Ramos (cell line): ENCODE results near the gene CSNK1G1.
"Not testable (repeated sequence)": the region's sequence is repeated elsewhere in the genome, so short reads cannot be mapped to it uniquely, and the experiment has no call there.

Experiments used
- in situ Hi-C: fragments of 300-500 bp; cut with MboI; formaldehyde crosslinking; loops from one replicate; pipeline ENCODE4 v1.14.3; 2022; ENCODE audit warnings: low sequenced_read_pairs; ENCODE audit not compliant: unreplicated experiment

CSNK1G1 gene

GRCh38 chr15:64289550-64289949, 66.4 kb downstream of the CSNK1G1 start:
- in situ Hi-C loops: no loop called here

GRCh38 chr15:64288999-64289398, 67.0 kb downstream of the CSNK1G1 start:
- in situ Hi-C loops: no loop called here

DNA sequence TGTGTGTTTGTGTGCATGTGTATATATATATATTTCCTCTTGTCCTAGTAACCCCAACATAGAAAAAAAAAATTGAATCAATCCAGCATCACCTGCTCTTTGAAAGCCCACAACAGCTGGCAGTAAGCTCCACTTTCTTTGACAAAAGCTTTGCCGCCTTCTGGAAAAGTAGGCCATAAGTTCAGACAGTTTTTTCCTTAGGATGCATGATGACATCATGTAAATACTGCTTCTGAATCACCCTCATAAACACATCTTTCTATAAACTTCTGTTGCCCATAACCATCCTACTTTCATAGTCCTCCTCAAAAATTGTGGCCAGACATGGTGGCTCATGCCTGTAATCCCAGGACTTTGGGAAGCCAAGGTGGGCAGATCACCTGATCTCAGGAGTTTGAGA, 67.4 kb downstream of the CSNK1G1 start:
- in situ Hi-C loops: no loop called here

DNA sequence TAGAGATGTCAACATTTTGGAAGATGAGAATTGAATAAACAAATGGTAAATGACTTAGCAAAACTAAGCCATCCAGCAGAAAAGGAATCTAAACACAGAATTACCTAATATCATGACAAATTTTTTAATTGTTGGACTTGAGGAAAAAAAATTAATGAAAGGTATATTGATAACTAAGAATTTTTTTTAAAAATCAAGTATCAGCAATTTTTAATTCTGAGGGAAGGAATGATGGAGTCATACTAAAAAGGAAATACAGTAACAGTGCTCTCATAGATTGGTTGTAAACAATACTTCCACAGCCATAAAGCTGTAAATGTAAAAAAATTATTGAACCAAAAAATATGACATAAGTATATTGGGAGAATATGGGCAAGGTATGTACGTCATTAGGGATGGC, 68.0 kb downstream of the CSNK1G1 start:
- in situ Hi-C loops: no loop called here

GRCh38 chr15:64286473-64286872, 69.5 kb downstream of the CSNK1G1 start:
- in situ Hi-C loops: no loop called here

- in situ Hi-C loops: no loop called here
These were observed 70.1 kb downstream of the CSNK1G1 start for GRCh38 chr15:64285871-64286270.

DNA sequence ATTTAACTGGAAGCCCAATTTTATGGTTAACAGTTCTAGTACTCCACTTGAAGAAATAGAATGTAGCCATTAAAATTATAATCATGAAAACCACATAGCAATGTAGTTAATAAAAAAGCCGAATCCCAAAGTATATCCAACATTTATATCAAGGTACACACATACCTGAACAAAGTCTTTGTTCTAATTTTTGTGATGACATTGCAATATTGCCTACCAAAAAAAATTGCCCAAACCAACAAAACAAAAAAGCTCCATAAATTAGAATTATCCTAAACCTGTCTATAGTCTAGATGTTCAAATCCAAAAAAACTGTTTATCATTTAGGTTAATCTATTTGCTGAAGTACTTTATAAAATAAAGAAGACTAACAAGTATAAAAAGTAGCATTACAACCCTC, 70.8 kb downstream of the CSNK1G1 start:
- in situ Hi-C loops: no loop called here

DNA sequence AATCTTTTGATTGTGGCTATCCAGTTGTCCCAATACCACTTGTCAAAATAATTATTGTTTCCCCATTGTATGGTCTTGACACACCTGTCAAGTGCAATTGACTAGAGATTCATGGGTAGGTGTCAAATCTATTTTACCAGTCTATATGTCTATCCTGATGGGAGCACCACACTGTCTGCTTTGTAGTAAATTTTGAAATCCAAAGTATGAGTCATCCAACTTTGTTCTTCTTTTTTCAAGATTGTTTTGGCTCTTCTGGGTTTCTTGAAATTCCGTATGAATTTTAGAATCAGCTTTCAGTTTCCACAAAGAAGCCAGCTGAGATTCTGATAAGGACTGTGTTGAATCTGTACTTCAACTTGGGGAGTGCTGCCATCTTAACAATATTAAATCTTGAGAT, 71.9 kb downstream of the CSNK1G1 start:
- in situ Hi-C loops: no loop called here

- in situ Hi-C loops: no loop called here
These were observed 73.3 kb downstream of the CSNK1G1 start for GRCh38 chr15:64282701-64283100.

DNA sequence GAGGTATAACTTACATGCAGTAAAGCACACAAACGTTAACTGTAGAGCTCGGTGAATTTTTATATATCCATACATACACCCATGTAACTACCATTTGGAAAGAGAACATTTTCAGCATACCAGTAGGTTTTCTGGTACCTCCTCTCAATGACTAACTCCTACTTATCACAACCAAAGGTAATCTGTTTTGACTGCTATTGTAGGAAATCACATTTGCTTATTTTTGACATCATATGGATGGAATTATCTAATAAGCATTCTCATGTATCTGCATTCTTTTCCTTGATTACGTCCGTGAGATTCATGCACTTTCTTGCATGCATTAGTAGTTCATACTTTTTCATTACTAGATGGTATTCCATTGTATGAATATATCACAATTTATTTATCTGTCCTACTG, 76.8 kb downstream of the CSNK1G1 start:
- in situ Hi-C loops: no loop called here

GRCh38 chr15:64275934-64276333, 80.0 kb downstream of the CSNK1G1 start:
- in situ Hi-C loops: no loop called here

GRCh38 chr15:64274341-64274950, 81.5 kb downstream of the CSNK1G1 start:
- in situ Hi-C loops: no loop called here

GRCh38 chr15:64267331-64267973, 88.5 kb downstream of the CSNK1G1 start:
- in situ Hi-C loops: no loop called here

- in situ Hi-C loops: not testable (repeated sequence)
These were observed 90.8 kb downstream of the CSNK1G1 start for GRCh38 chr15:64265188-64265587.

- in situ Hi-C loops: no loop called here
These were observed 91.5 kb downstream of the CSNK1G1 start for GRCh38 chr15:64264502-64264901.

DNA sequence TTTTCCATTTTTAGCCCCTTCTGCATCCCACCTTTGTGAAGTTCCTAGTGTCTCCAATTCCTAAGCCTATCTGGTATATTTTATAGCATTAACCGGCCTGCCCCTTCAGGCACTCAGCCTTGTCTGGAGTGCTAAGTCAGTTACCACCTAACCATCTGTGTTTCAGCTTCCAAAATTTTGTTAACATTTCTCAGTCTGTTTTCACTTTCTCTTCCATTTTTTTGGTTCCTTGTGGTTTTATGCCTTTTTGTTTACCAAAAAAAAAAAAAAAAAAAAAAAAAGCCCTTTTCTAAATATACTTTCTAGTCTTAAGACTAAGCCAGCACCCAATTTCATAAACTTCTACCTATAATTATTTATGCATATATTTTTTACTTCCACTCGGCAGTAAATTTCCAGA, 92.4 kb downstream of the CSNK1G1 start:
- in situ Hi-C loops: no loop called here

DNA sequence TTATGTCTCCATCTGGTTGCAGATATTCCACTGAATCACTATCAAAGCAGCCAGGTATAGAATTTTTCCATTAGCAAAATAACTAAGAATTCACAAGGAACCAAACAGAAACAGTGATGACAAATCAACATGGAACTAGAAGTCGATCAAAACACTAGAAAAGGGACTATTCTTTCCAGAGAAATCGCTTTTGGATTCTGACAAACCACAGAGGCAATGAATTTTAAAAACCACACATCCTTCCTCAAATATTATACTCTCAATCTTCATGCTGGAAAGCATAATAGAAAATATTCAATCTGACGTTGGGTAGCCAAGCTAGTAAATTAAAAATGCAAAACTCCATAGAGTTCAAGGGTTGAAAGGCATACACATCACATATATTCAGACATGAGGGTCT, 99.9 kb downstream of the CSNK1G1 start:
- in situ Hi-C loops: no loop called here

GRCh38 chr15:64251658-64252057, 104.3 kb downstream of the CSNK1G1 start:
- in situ Hi-C loops: no loop called here

DNA sequence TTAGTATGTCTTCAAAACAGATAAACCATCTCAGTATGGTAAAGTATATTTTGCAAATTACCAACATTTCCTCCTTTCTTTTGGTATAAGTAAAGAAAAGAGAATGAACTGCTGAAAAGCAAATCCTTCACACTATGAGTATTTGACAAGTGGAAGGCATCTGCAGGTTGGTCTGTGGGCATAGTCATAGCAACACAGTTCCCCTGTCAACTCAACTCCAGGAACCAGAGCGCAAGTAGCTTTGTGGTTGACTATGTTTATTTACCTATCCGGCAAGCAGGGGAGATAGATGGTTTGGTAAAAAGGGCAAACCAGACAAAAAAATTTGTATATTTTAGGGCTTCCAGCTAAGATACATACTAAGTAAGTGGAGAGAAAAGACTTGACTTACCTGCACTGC, 104.9 kb downstream of the CSNK1G1 start:
- in situ Hi-C loops: no loop called here

- in situ Hi-C loops: no loop called here
These were observed 105.9 kb downstream of the CSNK1G1 start for GRCh38 chr15:64249883-64250575.

DNA sequence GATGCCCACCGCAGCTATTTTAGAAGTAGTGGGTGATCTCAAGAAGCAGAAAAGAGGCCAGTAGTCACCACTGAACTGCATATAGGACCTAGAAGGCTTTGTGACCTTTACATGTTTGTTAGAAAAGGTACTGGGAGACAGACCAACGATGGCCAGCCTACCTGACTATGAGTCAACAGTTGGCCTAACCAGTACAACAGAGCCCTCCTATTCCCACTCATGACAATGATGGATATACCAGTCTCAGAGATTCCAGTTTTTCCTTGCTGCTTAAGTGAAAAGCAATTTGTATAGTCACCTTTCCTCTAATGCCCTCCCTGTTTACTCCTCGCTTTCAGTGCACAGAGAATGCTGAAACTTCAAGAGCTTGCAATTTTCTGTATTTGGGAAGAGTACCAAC, 106.6 kb downstream of the CSNK1G1 start:
- in situ Hi-C loops: no loop called here
